Measurements from ENCODE around the gene PIGV.

PIGV gene

GRCh38 chr1:26789612-26789865 lies 1.8 kb downstream of the PIGV start:
- DNase-seq (ENCODE audit: low read depth, low spot score), result no peak
- H3K4me3 ChIP-seq (ENCODE audit: low read depth, low read length), result no peak overlapping the region
- in situ Hi-C loops (cut with HindIII; ENCODE audit: low sequenced_read_pairs), result no loop called here
- TF ChIP-seq, protein P1, sequence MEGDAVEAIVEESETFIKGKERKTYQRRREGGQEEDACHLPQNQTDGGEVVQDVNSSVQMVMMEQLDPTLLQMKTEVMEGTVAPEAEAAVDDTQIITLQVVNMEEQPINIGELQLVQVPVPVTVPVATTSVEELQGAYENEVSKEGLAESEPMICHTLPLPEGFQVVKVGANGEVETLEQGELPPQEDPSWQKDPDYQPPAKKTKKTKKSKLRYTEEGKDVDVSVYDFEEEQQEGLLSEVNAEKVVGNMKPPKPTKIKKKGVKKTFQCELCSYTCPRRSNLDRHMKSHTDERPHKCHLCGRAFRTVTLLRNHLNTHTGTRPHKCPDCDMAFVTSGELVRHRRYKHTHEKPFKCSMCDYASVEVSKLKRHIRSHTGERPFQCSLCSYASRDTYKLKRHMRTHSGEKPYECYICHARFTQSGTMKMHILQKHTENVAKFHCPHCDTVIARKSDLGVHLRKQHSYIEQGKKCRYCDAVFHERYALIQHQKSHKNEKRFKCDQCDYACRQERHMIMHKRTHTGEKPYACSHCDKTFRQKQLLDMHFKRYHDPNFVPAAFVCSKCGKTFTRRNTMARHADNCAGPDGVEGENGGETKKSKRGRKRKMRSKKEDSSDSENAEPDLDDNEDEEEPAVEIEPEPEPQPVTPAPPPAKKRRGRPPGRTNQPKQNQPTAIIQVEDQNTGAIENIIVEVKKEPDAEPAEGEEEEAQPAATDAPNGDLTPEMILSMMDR (IDR thresholded peaks at IDR 0.05; ENCODE audit: low read depth, low read length), result no peak

DNA sequence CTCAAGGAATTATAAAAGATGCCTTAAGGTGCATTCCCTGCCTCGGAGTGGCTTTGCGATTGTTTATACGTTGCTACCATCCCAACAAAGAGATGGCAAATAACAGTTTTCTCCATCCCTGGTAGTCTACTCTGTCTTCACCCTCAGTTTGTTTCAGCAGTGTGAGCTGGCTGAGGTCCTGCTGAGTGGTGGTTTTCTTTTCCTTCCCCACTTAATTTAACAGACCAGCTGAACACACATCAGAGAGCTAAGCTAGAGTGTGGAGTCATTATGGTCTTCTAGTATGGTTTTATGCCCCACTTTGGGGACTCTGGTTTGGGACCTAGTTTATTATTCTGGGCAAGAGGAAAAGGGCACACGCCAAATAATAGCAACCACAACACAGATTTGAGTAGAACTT lies 2.2 kb downstream of the PIGV start:
- H3K4me3 ChIP-seq (ENCODE audit: low read depth, low read length), result no peak overlapping the region
- in situ Hi-C loops (cut with HindIII; ENCODE audit: low sequenced_read_pairs), result no loop called here
- TF ChIP-seq, protein P1 (IDR thresholded peaks at IDR 0.05; ENCODE audit: low read depth, low read length), result no peak
- peak; percentile 61 for DNase-seq (ENCODE audit: low read depth, low spot score)

- in situ Hi-C loops (cut with HindIII; ENCODE audit: low sequenced_read_pairs), result no loop called here
- TF ChIP-seq, protein P1 (IDR thresholded peaks at IDR 0.05; ENCODE audit: low read depth, low read length), result no peak
- no peak for DNase-seq (ENCODE audit: low read depth, low spot score)
Observed at GRCh38 chr1:26790551-26790953, 2.8 kb downstream of the PIGV start.

DNA sequence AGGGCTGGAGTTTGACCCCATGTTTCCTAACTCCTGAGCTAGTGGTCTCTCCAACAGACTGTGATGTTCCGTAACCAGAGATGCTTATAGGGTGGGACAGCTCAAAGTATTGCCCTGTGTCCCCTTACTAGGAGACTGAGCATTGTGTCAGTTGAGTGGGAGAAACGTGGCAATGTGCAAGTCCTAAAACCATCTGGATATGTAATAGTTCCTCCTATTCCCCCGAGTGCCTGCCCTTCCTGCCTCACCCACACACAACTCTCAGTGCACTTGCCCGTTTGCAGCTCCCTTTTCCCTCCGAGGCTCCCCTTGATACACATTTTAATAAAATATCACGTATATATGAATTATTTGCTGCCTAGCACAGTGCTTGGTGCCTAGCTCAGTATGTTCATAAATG lies 3.4 kb downstream of the PIGV start:
- no peak for DNase-seq (ENCODE audit: low read depth, low spot score)
- TF ChIP-seq, protein P1 (IDR thresholded peaks at IDR 0.05; ENCODE audit: low read depth, low read length), result no peak
- H3K4me3 ChIP-seq (ENCODE audit: low read depth, low read length), result no peak overlapping the region
- in situ Hi-C loops (cut with HindIII; ENCODE audit: low sequenced_read_pairs), result no loop called here

More at GRCh38 chr1:26790551-26790953, 2.8 kb downstream of the PIGV start:
- H3K4me3 ChIP-seq (ENCODE audit: low read depth, low read length), result no peak overlapping the region

DNA sequence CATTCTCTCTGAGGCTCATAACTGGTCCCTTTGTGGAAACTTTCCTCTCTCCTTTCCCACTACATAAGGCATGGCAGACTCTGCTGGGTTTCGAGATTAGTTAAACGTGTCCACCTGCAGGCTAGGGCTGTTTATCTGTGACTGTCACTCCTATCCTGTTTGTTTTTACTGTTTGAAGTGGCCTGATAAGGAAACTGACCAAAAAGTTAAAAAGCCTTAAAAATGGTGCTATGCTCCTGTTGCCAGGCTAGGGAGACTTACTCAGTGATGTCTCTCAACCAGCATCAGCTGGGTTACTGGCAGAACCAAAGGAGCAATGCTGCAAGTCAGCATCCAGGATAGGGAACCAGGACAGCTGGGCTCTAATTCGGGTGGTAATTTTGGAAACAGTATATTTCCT lies 3.9 kb downstream of the PIGV start:
- DNase-seq (ENCODE audit: low read depth, low spot score), result no peak
- in situ Hi-C loops (cut with HindIII; ENCODE audit: low sequenced_read_pairs), result no loop called here
- TF ChIP-seq, protein P1 (IDR thresholded peaks at IDR 0.05; ENCODE audit: low read depth, low read length), result no peak
- H3K4me3 ChIP-seq (ENCODE audit: low read depth, low read length), result no peak overlapping the region

DNA sequence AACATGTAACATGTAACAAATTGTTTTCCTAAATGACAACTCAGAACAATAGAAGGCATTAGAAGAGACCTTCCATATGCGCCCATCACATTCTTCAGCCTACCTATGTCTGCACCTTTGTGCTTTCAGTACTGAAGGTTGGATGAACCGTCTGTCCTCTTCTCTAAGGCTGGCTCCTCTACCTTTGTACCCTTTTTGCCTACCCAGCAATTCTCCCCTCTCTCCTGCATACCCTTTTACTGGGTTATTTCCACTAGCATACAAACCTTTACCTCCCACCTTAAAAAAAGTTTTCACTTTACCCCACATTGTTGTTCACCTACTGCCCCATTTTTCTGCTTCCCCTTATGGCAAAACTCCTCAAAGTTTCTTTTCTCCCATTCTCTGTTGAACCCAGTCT lies 5.2 kb downstream of the PIGV start:
- no peak for DNase-seq (ENCODE audit: low read depth, low spot score)
- in situ Hi-C loops (cut with HindIII; ENCODE audit: low sequenced_read_pairs), result no loop called here
- no peak overlapping the region for H3K4me3 ChIP-seq (ENCODE audit: low read depth, low read length)
- TF ChIP-seq, protein P1 (IDR thresholded peaks at IDR 0.05; ENCODE audit: low read depth, low read length), result no peak

DNA sequence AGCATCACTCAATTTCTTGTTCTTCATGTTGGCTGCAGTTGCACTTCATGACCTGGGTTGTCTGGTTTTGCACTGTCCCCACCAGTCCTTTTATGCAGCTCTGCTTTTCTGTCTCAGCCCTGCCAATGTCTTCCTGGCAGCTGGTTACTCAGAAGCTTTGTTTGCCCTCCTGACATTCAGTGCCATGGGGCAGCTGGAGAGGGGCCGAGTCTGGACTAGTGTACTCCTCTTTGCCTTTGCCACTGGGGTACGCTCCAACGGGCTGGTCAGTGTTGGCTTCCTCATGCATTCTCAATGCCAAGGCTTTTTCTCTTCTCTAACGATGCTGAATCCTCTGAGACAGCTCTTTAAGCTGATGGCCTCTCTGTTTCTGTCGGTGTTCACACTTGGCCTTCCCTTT lies 6.6 kb downstream of the PIGV start:
- in situ Hi-C loops (cut with HindIII; ENCODE audit: low sequenced_read_pairs), result no loop called here
- TF ChIP-seq, protein P1 (IDR thresholded peaks at IDR 0.05; ENCODE audit: low read depth, low read length), result no peak
- no peak overlapping the region for H3K4me3 ChIP-seq (ENCODE audit: low read depth, low read length)
- no peak for DNase-seq (ENCODE audit: low read depth, low spot score)
